Measurements from ENCODE around the gene DOK3. TPM values are rescaled to one million over a fixed set of nuclear protein-coding genes. Genes with fewer than 3 reads are reported as not detected.

DOK3 gene
- total RNA-seq, 6 experiments from 2014 or later, result 2.5 to 6.6 (median 3.9) TPM

DNA sequence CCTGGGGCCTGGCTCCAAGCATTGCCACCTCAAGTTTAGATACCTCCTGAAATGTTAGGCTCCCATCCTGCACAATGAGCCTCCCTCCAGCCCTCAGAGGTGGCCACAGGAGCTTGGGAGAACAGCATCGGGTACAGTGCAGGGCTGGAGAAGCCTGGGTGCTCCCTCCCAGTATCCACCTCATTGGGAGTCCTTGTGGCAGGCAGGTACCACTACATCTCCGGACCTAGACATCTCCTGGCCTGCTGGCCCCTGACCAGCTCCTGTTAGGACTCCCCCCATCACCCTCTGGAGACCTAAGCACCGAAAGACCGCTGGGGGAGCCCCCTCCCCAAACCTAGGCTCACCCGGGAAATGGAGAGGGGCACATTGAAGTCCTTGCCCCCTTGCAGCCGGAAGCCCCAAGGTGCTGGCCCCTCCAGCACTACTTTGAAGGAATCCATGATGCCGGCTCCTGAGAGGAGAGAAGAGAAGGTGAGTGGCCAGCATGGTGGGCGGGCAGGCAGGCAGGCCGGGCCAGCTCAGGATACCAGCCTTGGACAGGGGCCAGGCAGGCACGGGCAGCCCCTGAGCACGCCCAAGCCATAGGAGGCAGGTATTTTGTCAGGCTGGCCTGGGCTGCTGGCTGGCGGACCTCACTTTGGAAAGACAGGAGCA is 13.4 kb downstream of the DOK3 start:
- no peaks in the 10 kb centered on the region for H3K27me3 ChIP-seq
- no peaks in the 10 kb centered on the region for H3K36me3 ChIP-seq
- no peak for ATAC-seq
- intact Hi-C loops (cut with DNase I), result no loop called here
- no peak for DNase-seq
- 20% methylated on average over 1 of the region's 12 CpGs for WGBS (ENCODE audit: insufficient coverage, low coverage, low lambda C conversion rate, missing lambda C conversion rate)
- H3K27ac ChIP-seq, result peak overlapping the region; percentile 44 to 70 (median 56)
- no peaks in the 10 kb centered on the region for H3K4me1 ChIP-seq
- H3K4me3 ChIP-seq, result peak overlapping the region; percentile 31 to 64 (median 35)
- H3K9me3 ChIP-seq, result no peaks in the 10 kb centered on the region
- TF ChIP-seq, protein P1, sequence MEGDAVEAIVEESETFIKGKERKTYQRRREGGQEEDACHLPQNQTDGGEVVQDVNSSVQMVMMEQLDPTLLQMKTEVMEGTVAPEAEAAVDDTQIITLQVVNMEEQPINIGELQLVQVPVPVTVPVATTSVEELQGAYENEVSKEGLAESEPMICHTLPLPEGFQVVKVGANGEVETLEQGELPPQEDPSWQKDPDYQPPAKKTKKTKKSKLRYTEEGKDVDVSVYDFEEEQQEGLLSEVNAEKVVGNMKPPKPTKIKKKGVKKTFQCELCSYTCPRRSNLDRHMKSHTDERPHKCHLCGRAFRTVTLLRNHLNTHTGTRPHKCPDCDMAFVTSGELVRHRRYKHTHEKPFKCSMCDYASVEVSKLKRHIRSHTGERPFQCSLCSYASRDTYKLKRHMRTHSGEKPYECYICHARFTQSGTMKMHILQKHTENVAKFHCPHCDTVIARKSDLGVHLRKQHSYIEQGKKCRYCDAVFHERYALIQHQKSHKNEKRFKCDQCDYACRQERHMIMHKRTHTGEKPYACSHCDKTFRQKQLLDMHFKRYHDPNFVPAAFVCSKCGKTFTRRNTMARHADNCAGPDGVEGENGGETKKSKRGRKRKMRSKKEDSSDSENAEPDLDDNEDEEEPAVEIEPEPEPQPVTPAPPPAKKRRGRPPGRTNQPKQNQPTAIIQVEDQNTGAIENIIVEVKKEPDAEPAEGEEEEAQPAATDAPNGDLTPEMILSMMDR (IDR thresholded peaks at IDR 0.05), result peak in 1 of 4 donors; percentile 13
- TF ChIP-seq POLR2A (IDR thresholded peaks at IDR 0.05), result no peak

DNA sequence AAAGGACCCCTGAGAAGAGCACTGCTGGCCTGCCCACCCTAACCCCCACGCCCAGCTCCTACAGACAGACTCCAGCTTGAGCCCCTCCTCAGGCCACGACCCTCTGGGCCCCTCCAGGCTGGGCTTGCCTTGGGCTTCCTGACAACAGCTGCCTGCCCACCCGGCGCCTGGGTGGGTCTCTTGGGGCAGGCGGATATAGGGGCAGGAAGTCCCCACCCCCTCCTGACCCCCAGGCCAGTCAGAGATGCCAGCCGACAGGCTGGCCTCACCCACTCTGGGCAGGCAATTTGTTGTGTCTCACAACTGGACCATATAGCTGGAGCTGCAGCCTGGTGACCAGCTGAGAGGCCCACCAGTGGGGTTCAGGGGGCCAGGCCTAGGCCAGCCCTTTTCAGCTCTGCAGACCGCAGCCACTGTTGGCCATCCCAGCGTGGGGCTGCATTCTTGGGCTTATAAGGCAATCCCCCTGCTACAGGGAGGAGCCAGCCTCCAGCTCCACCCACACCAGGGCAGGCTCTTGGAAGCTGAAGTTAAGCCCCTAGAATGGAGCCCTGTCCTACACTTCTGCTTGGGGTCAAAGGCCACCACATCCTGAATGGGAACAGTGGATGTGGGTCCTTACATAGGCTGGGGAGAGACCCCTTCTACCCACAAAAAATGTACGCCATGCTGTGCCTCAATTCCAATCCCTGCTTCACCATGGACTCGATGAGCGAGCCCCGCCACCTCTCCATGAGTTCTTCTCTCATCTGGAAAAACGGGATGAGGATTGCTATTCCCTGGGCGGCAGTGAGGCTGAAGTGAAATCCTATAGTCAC is 14.2 kb downstream of the DOK3 start:
- TF ChIP-seq, protein P1 (IDR thresholded peaks at IDR 0.05), result no peak
- TF ChIP-seq POLR2A (IDR thresholded peaks at IDR 0.05), result no peak
- Histone ChIP-seq H3K9me3 (no peaks in the 10 kb centered on the region), H3K36me3 (no peaks in the 10 kb centered on the region), H3K27me3 (no peaks in the 10 kb centered on the region), H3K4me1 (no peaks in the 10 kb centered on the region), H3K4me3 (no peak overlapping the region), H3K27ac (peak overlapping the region in 2 of 3 donors; percentile 51 to 55)
- intact Hi-C loops (cut with DNase I), result no loop called here
- no peak for ATAC-seq
- 72% methylated on average over 2 of the region's 14 CpGs for WGBS (ENCODE audit: insufficient coverage, low coverage, low lambda C conversion rate, missing lambda C conversion rate)
- peak in 1 of 3 donors; percentile 62 for DNase-seq

DNA sequence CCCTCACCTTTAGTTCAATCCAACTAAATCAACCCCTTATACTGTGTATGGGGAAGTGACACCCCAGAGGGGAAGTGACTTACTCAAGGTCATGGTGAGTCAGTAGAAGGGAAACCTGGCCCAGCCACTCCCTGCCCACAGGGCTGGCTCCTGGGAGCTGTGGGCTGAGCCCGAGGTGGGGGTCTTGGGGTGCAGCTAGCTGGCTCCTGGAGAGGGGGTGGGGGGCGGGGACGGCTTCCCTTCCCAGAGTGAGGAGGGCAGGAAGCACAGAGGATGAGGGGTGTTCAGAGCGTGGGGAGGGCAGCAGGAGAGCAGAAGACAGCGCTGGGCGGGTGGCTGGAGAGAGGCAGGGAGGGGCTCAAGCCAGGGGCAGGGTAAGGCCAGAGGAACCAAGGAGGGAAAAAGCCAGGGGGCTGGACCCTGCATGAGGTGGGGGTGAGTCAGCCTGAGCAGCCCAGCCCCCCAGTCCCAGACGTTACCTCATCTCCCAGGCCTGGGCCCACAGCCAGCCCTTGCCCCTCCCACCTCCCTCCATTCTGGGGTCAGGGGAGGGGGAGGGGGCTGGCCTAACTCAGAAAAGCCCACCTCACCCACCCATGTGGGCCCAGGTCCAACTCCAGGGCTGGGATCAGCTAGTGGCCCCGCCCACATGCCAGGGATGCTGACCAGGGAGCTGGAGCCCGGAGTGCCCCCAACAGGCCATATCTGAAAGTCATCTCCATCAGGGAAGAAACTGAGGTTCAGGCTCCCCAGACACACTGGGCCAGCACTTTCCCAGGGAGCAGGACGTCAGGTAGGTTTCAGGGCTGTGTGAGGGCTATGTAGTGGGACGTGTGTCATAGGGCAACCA is 15.1 kb downstream of the DOK3 start:
- no peaks in the 10 kb centered on the region for H3K4me1 ChIP-seq
- WGBS (ENCODE audit: insufficient coverage, low coverage, low lambda C conversion rate, missing lambda C conversion rate), result 46% methylated on average over 5 of the region's 11 CpGs
- intact Hi-C loops (cut with DNase I), result no loop called here
- DNase-seq (no peak), ATAC-seq (peak in 1 of 4 donors; percentile 11)
- H3K4me3 ChIP-seq, result no peak overlapping the region
- H3K36me3 ChIP-seq, result no peaks in the 10 kb centered on the region
- TF ChIP-seq POLR2A (IDR thresholded peaks at IDR 0.05), result no peak
- TF ChIP-seq, protein P1 (IDR thresholded peaks at IDR 0.05), result peak in 2 of 4 donors; percentile 8 to 13
- H3K27me3 ChIP-seq, result no peaks in the 10 kb centered on the region
- H3K27ac ChIP-seq, result peak overlapping the region in 2 of 3 donors; percentile 51 to 55
- no peaks in the 10 kb centered on the region for H3K9me3 ChIP-seq

DNA sequence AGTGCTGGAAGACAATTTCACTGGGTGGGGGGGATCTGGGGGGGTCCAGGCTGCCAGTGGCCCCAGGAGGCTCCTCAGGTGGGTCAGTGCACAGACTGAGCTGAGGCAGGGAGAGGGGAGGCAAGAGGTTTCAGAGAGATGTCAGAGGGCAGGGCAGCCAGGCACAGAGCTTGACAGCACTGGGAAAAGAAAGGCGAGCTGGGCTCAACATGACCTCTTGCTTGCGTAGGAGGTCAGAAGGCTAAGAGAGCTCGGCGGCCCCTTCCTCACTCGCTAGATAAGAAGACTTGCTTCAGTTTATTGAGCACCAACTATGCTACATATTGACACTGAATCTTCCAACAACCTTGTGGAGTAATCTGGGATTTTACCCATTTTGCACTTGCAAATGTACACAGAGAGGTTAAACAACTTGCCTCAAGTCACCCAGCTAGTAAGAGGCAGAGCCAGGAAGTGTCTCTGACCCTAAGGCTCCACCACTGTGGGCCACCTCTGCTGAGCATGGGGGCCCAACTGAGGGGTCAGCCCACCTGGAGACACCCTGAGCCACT is 15.8 kb downstream of the DOK3 start:
- no peak overlapping the region for H3K4me3 ChIP-seq
- no peak for DNase-seq

More for the DNA sequence above, 15.8 kb downstream of the DOK3 start:
- TF ChIP-seq, protein P1 (IDR thresholded peaks at IDR 0.05), result no peak
- no peak for TF ChIP-seq POLR2A (IDR thresholded peaks at IDR 0.05)
- Histone ChIP-seq H3K36me3 (peaks cover 0 to under 1% (median 0%) of the 10 kb centered on the region in 4 donors), H3K27me3 (no peaks in the 10 kb centered on the region), H3K9me3 (no peaks in the 10 kb centered on the region), H3K4me1 (no peaks in the 10 kb centered on the region), H3K27ac (peak overlapping the region in 1 of 3 donors; percentile 55)
- intact Hi-C loops (cut with DNase I), result no loop called here
- 100% methylated on average over 2 of the region's 5 CpGs for WGBS (ENCODE audit: insufficient coverage, low coverage, low lambda C conversion rate, missing lambda C conversion rate)
- no peak for ATAC-seq
